ENCODE results near the gene RBPMS2.
"Not testable (repeated sequence)": the region's sequence is repeated elsewhere in the genome, so short reads cannot be mapped to it uniquely, and the experiment has no call there.

Gene RBPMS2

GRCh38 chr15:64775551-64776401, at the start of gene RBPMS2:
Gene RBPMS2 (minus strand): TSS chr15:64775589. CDS start chr15:64775319, 270 bp downstream.
- no peak for DNase-seq

- no peak for DNase-seq
These were observed 49.6 kb upstream of the RBPMS2 start for GRCh38 chr15:64824929-64825430.

- DNase-seq = no peak
These were observed 41.1 kb upstream of the RBPMS2 start for GRCh38 chr15:64816452-64816851.

GRCh38 chr15:64814965-64815364, 39.6 kb upstream of the RBPMS2 start:
- DNase-seq = not testable (repeated sequence)

- not testable (repeated sequence) for DNase-seq
These were observed 38.9 kb upstream of the RBPMS2 start for GRCh38 chr15:64814283-64814682.

- DNase-seq = no peak
These were observed 37.7 kb upstream of the RBPMS2 start for GRCh38 chr15:64813075-64813474.

- no peak for DNase-seq
These were observed 35.3 kb upstream of the RBPMS2 start for GRCh38 chr15:64810497-64811326.

GRCh38 chr15:64809649-64810496, 34.5 kb upstream of the RBPMS2 start:
- peak; percentile 42 for DNase-seq

GRCh38 chr15:64808785-64809453, 33.5 kb upstream of the RBPMS2 start:
- no peak for DNase-seq

- DNase-seq = no peak
These were observed 32.4 kb upstream of the RBPMS2 start for GRCh38 chr15:64807751-64808222.

- no peak for DNase-seq
These were observed 31.8 kb upstream of the RBPMS2 start for GRCh38 chr15:64807051-64807749.

GRCh38 chr15:64806509-64806908, 31.1 kb upstream of the RBPMS2 start:
- no peak for DNase-seq

GRCh38 chr15:64804619-64805018, 29.2 kb upstream of the RBPMS2 start:
- no peak for DNase-seq

GRCh38 chr15:64803526-64803925, 28.1 kb upstream of the RBPMS2 start:
- no peak for DNase-seq

GRCh38 chr15:64800476-64800875, 25.1 kb upstream of the RBPMS2 start:
- DNase-seq = no peak

- DNase-seq = not testable (repeated sequence)
These were observed 23.5 kb upstream of the RBPMS2 start for GRCh38 chr15:64798905-64799304.

GRCh38 chr15:64795921-64796320, 20.5 kb upstream of the RBPMS2 start:
- DNase-seq = not testable (repeated sequence)

GRCh38 chr15:64795299-64795698, 19.9 kb upstream of the RBPMS2 start:
- not testable (repeated sequence) for DNase-seq

GRCh38 chr15:64792282-64792681, 16.9 kb upstream of the RBPMS2 start:
- no peak for DNase-seq

GRCh38 chr15:64791401-64791800, 16.0 kb upstream of the RBPMS2 start:
- no peak for DNase-seq

- no peak for DNase-seq
These were observed 8.4 kb upstream of the RBPMS2 start for GRCh38 chr15:64783796-64784195.
